Brain pericyte (primary cell): ENCODE data around the gene EPB41L4B.
A peak's percentile ranks its signal among the peaks of the same experiment; 100 is the strongest.

Source experiments
- DNase-seq: peaks from one replicate; pipeline ENCODE4 v3.0.0-alpha.2; 2012; ENCODE audit warnings: low read depth, low spot score

Gene EPB41L4B

GRCh38 chr9:109270441-109270840 is 50.4 kb downstream of the EPB41L4B start:
- no peak for DNase-seq

GRCh38 chr9:109269839-109270238 is 51.0 kb downstream of the EPB41L4B start:
- no peak for DNase-seq

- DNase-seq: no peak
These were observed 51.8 kb downstream of the EPB41L4B start for GRCh38 chr9:109269081-109269480.

- DNase-seq: no peak
These were observed 53.3 kb downstream of the EPB41L4B start for GRCh38 chr9:109267555-109267954.

GRCh38 chr9:109264877-109265587 is 55.8 kb downstream of the EPB41L4B start:
- no peak for DNase-seq

- no peak for DNase-seq
These were observed 57.5 kb downstream of the EPB41L4B start for GRCh38 chr9:109263358-109263757.

GRCh38 chr9:109258481-109259302 is 62.2 kb downstream of the EPB41L4B start:
- no peak for DNase-seq

- no peak for DNase-seq
These were observed 64.5 kb downstream of the EPB41L4B start for GRCh38 chr9:109256336-109256735.

GRCh38 chr9:109255394-109255793 is 65.5 kb downstream of the EPB41L4B start:
- no peak for DNase-seq

GRCh38 chr9:109254317-109254716 is 66.5 kb downstream of the EPB41L4B start:
- DNase-seq: no peak

- no peak for DNase-seq
These were observed 67.1 kb downstream of the EPB41L4B start for GRCh38 chr9:109253637-109254284.

GRCh38 chr9:109253241-109253636 is 67.6 kb downstream of the EPB41L4B start:
- DNase-seq: no peak

- no peak for DNase-seq
These were observed 68.6 kb downstream of the EPB41L4B start for GRCh38 chr9:109252291-109252690.

- no peak for DNase-seq
These were observed 69.1 kb downstream of the EPB41L4B start for GRCh38 chr9:109251776-109252106.

- DNase-seq: peak; percentile 91
These were observed 69.6 kb downstream of the EPB41L4B start for GRCh38 chr9:109251080-109251775.

GRCh38 chr9:109250771-109251079 is 70.1 kb downstream of the EPB41L4B start:
- DNase-seq: no peak

- DNase-seq: no peak
These were observed 70.5 kb downstream of the EPB41L4B start for GRCh38 chr9:109250311-109250741.

GRCh38 chr9:109249615-109250014 is 71.2 kb downstream of the EPB41L4B start:
- DNase-seq: no peak

GRCh38 chr9:109248133-109248581 is 72.7 kb downstream of the EPB41L4B start:
- no peak for DNase-seq

- no peak for DNase-seq
These were observed 73.6 kb downstream of the EPB41L4B start for GRCh38 chr9:109247228-109247627.

GRCh38 chr9:109246533-109246932 is 74.3 kb downstream of the EPB41L4B start:
- no peak for DNase-seq

GRCh38 chr9:109245310-109245897 is 75.5 kb downstream of the EPB41L4B start:
- no peak for DNase-seq
